Panc1 (cell line): ENCODE measurements around the gene PCSK1N.

Source experiments
- CTCF ChIP-seq: fragments of 450-650 bp; IDR thresholded peaks from 2 replicates; pipeline ENCODE4 v1.5.1; 2017; ENCODE audit warnings: mild to moderate bottlenecking
- POLR2AphosphoS5 ChIP-seq: IDR thresholded peaks from 2 replicates; pipeline ENCODE4 v1.6.1; 2012; ENCODE audit warnings: mild to moderate bottlenecking, low read depth, low read length, moderate library complexity
- REST ChIP-seq, 2 experiments: IDR thresholded peaks; 2 replicates each; pipeline ENCODE4 v1.6.1; 2011 to 2012; ENCODE audit warnings: low read depth in 2 of 2, control low read depth in 1 of 2, low read length in 1 of 2, mild to moderate bottlenecking in 1 of 2, moderate library complexity in 1 of 2; ENCODE audit not compliant: insufficient read depth in 1 of 2
- SIN3A ChIP-seq: IDR thresholded peaks from 2 replicates; pipeline ENCODE4 v1.6.1; 2012; ENCODE audit warnings: low read depth, mild to moderate bottlenecking, low read length, moderate library complexity, borderline replicate concordance; ENCODE audit not compliant: insufficient read depth
- TCF7L2 ChIP-seq: IDR thresholded peaks from 2 replicates; pipeline ENCODE4 v1.6.1; 2011; ENCODE audit warnings: mild to moderate bottlenecking, low read depth, low read length, inconsistent platforms

- TF ChIP-seq CTCF (no peak), POLR2AphosphoS5 (peak; percentile 79), REST (IDR thresholded peaks at IDR 0.05; ENCODE audit: insufficient read depth in 1 of 2, low read depth in 2 of 2, low read length in 1 of 2) (no peak), SIN3A (no peak), TCF7L2 (no peak)
Measured at GRCh38 chrX:48802089-48802904, 33.1 kb downstream of the PCSK1N start.
